GM23338 (cell line): Measurements from ENCODE around the gene FSD1. TPM values are rescaled to one million over a fixed set of nuclear protein-coding genes. Genes with fewer than 3 reads are reported as not detected.
A peak's percentile ranks its signal among the peaks of the same experiment; 100 is the strongest.

Experiments
- ATAC-seq: fragments of 200-7000 bp; cut with Tn5 transposase; 3 replicates; pipeline ENCODE4 v1.9.1; 2020
- DNase-seq: peaks from one replicate; pipeline ENCODE4 v3.0.0-alpha.2; 2015; ENCODE audit warnings: low spot score
- H2AFZ ChIP-seq: fragments of 200-600 bp; sonication (generic); 2 replicates; pipeline ENCODE4 v1.8.0; 2016; ENCODE audit warnings: antibody characterized with exemption, mild to moderate bottlenecking, moderate library complexity
- H3F3A ChIP-seq: fragments of 200-600 bp; sonication (generic); replicated peaks from 2 replicates; pipeline ENCODE4 v1.8.0; 2017; ENCODE audit warnings: antibody characterized with exemption, mixed run types, low read depth
- H3K27ac ChIP-seq: fragments of 200-600 bp; sonication (generic); 2 replicates; pipeline ENCODE4 v1.6.1; 2016; ENCODE audit warnings: low read depth
- H3K27me3 ChIP-seq: fragments of 200-600 bp; sonication (generic); 2 replicates; pipeline ENCODE4 v1.8.0; 2016; ENCODE audit warnings: mild to moderate bottlenecking, mixed run types, moderate library complexity; ENCODE audit not compliant: insufficient read depth
- H3K36me3 ChIP-seq: fragments of 200-600 bp; sonication (generic); 2 replicates; pipeline ENCODE4 v1.8.0; 2016; ENCODE audit warnings: mild to moderate bottlenecking; ENCODE audit not compliant: insufficient read depth
- H3K4me1 ChIP-seq: fragments of 200-600 bp; sonication (generic); 2 replicates; pipeline ENCODE4 v1.8.0; 2016; ENCODE audit warnings: mild to moderate bottlenecking, moderate library complexity; ENCODE audit not compliant: insufficient read depth
- H3K4me2 ChIP-seq: fragments of 200-600 bp; sonication (generic); 2 replicates; pipeline ENCODE4 v1.7.1; 2017; ENCODE audit warnings: mixed run types
- H3K4me3 ChIP-seq: fragments of 200-600 bp; sonication (generic); 2 replicates; pipeline ENCODE4 v1.6.1; 2016; ENCODE audit warnings: mixed run types
- H3K79me2 ChIP-seq: fragments of 200-600 bp; sonication (generic); replicated peaks from 2 replicates; pipeline ENCODE4 v1.8.0; 2017; ENCODE audit warnings: mild to moderate bottlenecking; ENCODE audit not compliant: insufficient read depth
- H3K9me2 ChIP-seq: fragments of 200-600 bp; sonication (generic); 2 replicates; pipeline ENCODE4 v1.8.0; 2017; ENCODE audit not compliant: insufficient read depth
- H4K20me1 ChIP-seq: fragments of 200-600 bp; sonication (generic); replicated peaks from 2 replicates; pipeline ENCODE4 v1.8.0; 2017; ENCODE audit warnings: mild to moderate bottlenecking; ENCODE audit not compliant: insufficient read depth
- H3K27ac Mint-ChIP-seq: 2 replicates; pipeline ENCODE4 v1.8.0; 2020; ENCODE audit warnings: inconsistent platforms, mild to moderate bottlenecking, moderate library complexity, mixed read lengths
- H3K27me3 Mint-ChIP-seq: 3 replicates; pipeline ENCODE4 v1.8.0; 2022; ENCODE audit warnings: low read depth, mild to moderate bottlenecking, moderate library complexity, mixed read lengths, inconsistent platforms; ENCODE audit not compliant: insufficient read depth, poor library complexity
- H3K36me3 Mint-ChIP-seq: 3 replicates; pipeline ENCODE4 v1.8.0; 2021; ENCODE audit warnings: low read depth, mild to moderate bottlenecking, inconsistent platforms, moderate library complexity, mixed read lengths
- H3K4me1 Mint-ChIP-seq: 3 replicates; pipeline ENCODE4 v1.8.0; 2020; ENCODE audit warnings: mild to moderate bottlenecking, inconsistent platforms, mixed read lengths
- H3K4me3 Mint-ChIP-seq: 3 replicates; pipeline ENCODE4 v1.8.0; 2021; ENCODE audit warnings: moderate library complexity, mild to moderate bottlenecking, inconsistent platforms, mixed read lengths
- H3K9me3 Mint-ChIP-seq: 3 replicates; pipeline ENCODE4 v1.8.0; 2020; ENCODE audit warnings: moderate library complexity, mild to moderate bottlenecking, inconsistent platforms, mixed read lengths
- CREB1 ChIP-seq: fragments of 250-450 bp; sonication (Bioruptor Pico); IDR thresholded peaks from 2 replicates; pipeline ENCODE4 v1.5.0; 2020; ENCODE audit warnings: low read depth, mild to moderate bottlenecking, moderate library complexity
- EZH2 ChIP-seq: fragments of 200-600 bp; sonication (generic); IDR thresholded peaks from one replicate; pipeline ENCODE4 v1.8.0; 2017; ENCODE audit warnings: antibody characterized with exemption, mild to moderate bottlenecking, low read depth; ENCODE audit not compliant: unreplicated experiment
- EZH2phosphoT487 ChIP-seq: fragments of 200-600 bp; sonication (generic); IDR thresholded peaks from one replicate; pipeline ENCODE4 v1.8.1; 2018; ENCODE audit warnings: antibody characterized with exemption; ENCODE audit not compliant: unreplicated experiment
- POLR2AphosphoS5 ChIP-seq: IDR thresholded peaks from 2 replicates; pipeline ENCODE4 v1.6.1; 2016; ENCODE audit warnings: antibody characterized with exemption, low read depth
- polyA plus RNA-seq: library from polyadenylated mRNA; unstranded; fragments of >200 nt; fragmentation: Nextera tagmentation; extraction: Ambion mirVana; gene quantifications from 2 replicates; pipeline ENCODE4 v1.2.1, GENCODE V29; 2016
- total RNA-seq: library from RNA; depleted of rRNA; stranded (reverse); fragments of >200 nt; shearing (Covaris generic); gene quantifications from 2 replicates; pipeline ENCODE4 v1.2.3, GENCODE V29; 2014
- TF ChIP-seq, protein P1 (sequence below): IDR thresholded peaks from 2 replicates; pipeline ENCODE4 v1.6.1; 2016; ENCODE audit warnings: antibody characterized with exemption
- TF ChIP-seq, protein P2 (sequence below): fragments of 250-450 bp; sonication (Bioruptor Pico); IDR thresholded peaks from 2 replicates; pipeline ENCODE4 v1.5.0; 2020; ENCODE audit warnings: mild to moderate bottlenecking, moderate library complexity

FSD1 gene
- total and polyA plus RNA-seq, 2 experiments from 2014 or later: 50.7 to 82.9 TPM

- TF ChIP-seq, protein P1, sequence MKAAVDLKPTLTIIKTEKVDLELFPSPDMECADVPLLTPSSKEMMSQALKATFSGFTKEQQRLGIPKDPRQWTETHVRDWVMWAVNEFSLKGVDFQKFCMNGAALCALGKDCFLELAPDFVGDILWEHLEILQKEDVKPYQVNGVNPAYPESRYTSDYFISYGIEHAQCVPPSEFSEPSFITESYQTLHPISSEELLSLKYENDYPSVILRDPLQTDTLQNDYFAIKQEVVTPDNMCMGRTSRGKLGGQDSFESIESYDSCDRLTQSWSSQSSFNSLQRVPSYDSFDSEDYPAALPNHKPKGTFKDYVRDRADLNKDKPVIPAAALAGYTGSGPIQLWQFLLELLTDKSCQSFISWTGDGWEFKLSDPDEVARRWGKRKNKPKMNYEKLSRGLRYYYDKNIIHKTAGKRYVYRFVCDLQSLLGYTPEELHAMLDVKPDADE: no peak
- TF ChIP-seq EZH2phosphoT487: no peak
Observed at GRCh38 chr19:4326215-4326836, 21.9 kb downstream of the FSD1 start (continued).

DNA sequence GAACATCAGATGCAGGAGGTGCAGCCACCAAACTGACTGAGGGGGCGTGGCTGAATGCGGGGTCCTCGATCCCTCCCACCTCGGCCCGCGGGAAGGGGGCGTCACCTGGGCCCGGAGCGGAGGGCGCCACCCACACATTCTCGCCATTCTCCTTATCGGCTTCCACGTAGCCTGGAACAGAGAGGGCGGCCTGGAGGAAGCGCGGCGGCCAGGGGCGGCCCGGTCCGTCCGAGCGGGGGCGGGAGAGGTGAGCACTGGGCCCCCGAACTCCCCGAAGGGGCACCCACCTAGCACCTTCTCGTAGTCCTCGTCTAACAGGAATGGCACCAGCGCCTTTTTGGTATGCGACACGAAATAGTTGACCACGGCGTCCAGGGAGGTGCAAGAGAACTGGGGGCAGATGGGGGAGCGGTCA is 22.4 kb downstream of the FSD1 start:
- Histone ChIP-seq H3K9me2 (no peaks in the 10 kb centered on the region), H3K79me2 (no peaks in the 10 kb centered on the region), H4K20me1 (no peaks in the 10 kb centered on the region; the same call in 1 of the 2 replicates), H3K36me3 (no peaks in the 10 kb centered on the region), H3K4me2 (peak overlapping the region; percentile 95), H3K4me3 (peak overlapping the region; percentile 77), H3K27me3 (no peaks in the 10 kb centered on the region), H2AFZ (peak overlapping the region; percentile 97), H3F3A (peaks cover 6% of the 10 kb centered on the region; the same call in 1 of the 2 replicates), H3K27ac (peak overlapping the region; percentile 84; the same call in 1 of the 2 replicates), H3K4me1 (peaks cover 3% of the 10 kb centered on the region; the same call in 1 of the 2 replicates)
- ATAC-seq (peak; percentile 24), DNase-seq (peak; percentile 94)
- TF ChIP-seq CREB1 (CRISPR knock-in tag) (peak; percentile 25; the same call in 1 of the 2 replicates), EZH2 (no peak), POLR2AphosphoS5 (peak; percentile 50)
- Mint-ChIP-seq H3K36me3 (peaks cover 20% of the 10 kb centered on the region), H3K4me1 (peaks cover 18% of the 10 kb centered on the region), H3K27ac (peak overlapping the region; percentile 96), H3K9me3 (no peaks in the 10 kb centered on the region), H3K4me3 (peak overlapping the region; percentile 82), H3K27me3 (peaks cover 30% of the 10 kb centered on the region)

DNA sequence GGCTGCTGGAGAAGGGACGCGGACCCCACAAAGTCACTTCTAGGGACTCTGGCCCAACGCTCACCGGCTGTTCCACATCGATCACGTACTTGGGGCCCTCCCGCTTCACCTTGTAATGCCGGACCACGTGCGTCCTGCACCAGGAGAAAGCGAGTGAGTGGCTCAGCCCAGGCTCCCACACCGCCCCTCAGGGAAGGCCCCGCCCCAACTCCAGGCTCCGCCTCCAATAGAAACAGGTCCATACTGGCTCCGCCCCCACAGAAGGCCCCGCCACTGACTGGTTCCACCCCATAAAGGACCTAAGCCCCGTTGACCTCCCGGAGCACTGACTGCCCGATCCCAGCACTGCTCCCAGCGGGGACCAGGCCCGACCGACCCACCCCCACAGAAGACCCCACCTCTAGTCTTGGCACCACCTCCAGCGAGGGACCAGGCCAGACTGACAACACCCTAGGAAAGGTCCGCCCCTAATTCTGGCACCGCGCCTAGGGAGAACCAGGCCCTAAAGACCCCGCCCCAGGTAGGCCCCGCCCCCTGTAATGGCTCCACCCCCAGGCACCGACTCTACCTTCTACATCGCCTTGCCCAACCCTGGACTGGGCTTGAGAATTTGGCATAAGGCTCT is 23.0 kb downstream of the FSD1 start:
- Mint-ChIP-seq H3K4me3 (peak overlapping the region; percentile 82), H3K27me3 (peaks cover 30% of the 10 kb centered on the region), H3K4me1 (peaks cover 18% of the 10 kb centered on the region), H3K27ac (peak overlapping the region; percentile 96), H3K36me3 (peaks cover 15% of the 10 kb centered on the region), H3K9me3 (no peaks in the 10 kb centered on the region)
- TF ChIP-seq, protein P2, sequence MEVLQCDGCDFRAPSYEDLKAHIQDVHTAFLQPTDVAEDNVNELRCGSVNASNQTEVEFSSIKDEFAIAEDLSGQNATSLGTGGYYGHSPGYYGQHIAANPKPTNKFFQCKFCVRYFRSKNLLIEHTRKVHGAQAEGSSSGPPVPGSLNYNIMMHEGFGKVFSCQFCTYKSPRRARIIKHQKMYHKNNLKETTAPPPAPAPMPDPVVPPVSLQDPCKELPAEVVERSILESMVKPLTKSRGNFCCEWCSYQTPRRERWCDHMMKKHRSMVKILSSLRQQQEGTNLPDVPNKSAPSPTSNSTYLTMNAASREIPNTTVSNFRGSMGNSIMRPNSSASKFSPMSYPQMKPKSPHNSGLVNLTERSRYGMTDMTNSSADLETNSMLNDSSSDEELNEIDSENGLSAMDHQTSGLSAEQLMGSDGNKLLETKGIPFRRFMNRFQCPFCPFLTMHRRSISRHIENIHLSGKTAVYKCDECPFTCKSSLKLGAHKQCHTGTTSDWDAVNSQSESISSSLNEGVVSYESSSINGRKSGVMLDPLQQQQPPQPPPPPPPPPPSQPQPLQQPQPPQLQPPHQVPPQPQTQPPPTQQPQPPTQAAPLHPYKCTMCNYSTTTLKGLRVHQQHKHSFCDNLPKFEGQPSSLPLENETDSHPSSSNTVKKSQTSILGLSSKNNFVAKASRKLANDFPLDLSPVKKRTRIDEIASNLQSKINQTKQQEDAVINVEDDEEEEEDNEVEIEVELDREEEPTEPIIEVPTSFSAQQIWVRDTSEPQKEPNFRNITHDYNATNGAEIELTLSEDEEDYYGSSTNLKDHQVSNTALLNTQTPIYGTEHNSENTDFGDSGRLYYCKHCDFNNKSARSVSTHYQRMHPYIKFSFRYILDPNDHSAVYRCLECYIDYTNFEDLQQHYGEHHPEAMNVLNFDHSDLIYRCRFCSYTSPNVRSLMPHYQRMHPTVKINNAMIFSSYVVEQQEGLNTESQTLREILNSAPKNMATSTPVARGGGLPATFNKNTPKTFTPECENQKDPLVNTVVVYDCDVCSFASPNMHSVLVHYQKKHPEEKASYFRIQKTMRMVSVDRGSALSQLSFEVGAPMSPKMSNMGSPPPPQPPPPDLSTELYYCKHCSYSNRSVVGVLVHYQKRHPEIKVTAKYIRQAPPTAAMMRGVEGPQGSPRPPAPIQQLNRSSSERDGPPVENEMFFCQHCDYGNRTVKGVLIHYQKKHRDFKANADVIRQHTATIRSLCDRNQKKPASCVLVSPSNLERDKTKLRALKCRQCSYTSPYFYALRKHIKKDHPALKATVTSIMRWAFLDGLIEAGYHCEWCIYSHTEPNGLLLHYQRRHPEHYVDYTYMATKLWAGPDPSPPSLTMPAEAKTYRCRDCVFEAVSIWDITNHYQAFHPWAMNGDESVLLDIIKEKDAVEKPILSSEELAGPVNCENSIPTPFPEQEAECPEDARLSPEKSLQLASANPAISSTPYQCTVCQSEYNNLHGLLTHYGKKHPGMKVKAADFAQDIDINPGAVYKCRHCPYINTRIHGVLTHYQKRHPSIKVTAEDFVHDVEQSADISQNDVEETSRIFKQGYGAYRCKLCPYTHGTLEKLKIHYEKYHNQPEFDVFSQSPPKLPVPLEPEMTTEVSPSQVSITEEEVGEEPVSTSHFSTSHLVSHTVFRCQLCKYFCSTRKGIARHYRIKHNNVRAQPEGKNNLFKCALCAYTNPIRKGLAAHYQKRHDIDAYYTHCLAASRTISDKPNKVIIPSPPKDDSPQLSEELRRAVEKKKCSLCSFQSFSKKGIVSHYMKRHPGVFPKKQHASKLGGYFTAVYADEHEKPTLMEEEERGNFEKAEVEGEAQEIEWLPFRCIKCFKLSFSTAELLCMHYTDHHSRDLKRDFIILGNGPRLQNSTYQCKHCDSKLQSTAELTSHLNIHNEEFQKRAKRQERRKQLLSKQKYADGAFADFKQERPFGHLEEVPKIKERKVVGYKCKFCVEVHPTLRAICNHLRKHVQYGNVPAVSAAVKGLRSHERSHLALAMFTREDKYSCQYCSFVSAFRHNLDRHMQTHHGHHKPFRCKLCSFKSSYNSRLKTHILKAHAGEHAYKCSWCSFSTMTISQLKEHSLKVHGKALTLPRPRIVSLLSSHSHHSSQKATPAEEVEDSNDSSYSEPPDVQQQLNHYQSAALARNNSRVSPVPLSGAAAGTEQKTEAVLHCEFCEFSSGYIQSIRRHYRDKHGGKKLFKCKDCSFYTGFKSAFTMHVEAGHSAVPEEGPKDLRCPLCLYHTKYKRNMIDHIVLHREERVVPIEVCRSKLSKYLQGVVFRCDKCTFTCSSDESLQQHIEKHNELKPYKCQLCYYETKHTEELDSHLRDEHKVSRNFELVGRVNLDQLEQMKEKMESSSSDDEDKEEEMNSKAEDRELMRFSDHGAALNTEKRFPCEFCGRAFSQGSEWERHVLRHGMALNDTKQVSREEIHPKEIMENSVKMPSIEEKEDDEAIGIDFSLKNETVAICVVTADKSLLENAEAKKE (CRISPR knock-in tag): no peak
- peak; percentile 76 for TF ChIP-seq POLR2AphosphoS5
- TF ChIP-seq, protein P1: no peak
- no peaks in the 10 kb centered on the region; the same call in 1 of the 2 replicates for H4K20me1 ChIP-seq
- peak; percentile 63 for ATAC-seq
- H3K36me3 ChIP-seq: no peaks in the 10 kb centered on the region
- peak overlapping the region; percentile 91; the same call in 1 of the 2 replicates for H3K27ac ChIP-seq
- peak overlapping the region; percentile 97 for H2AFZ ChIP-seq
- H3K4me3 ChIP-seq: peak overlapping the region; percentile 77
- peak overlapping the region; percentile 95 for H3K4me2 ChIP-seq
- DNase-seq: peak; percentile 99
- H3K79me2 ChIP-seq: no peaks in the 10 kb centered on the region
- peaks cover 6% of the 10 kb centered on the region; the same call in 1 of the 2 replicates for H3F3A ChIP-seq
- H3K9me2 ChIP-seq: no peaks in the 10 kb centered on the region
- H3K27me3 ChIP-seq: no peaks in the 10 kb centered on the region
- H3K4me1 ChIP-seq: peaks cover 3% of the 10 kb centered on the region; the same call in 1 of the 2 replicates
